GM19193 (cell line): Measurements from ENCODE around the gene MATN1.

ENCODE experiments used
- POLR2A ChIP-seq: IDR thresholded peaks from 4 replicates; pipeline ENCODE4 v1.6.1; 2011; ENCODE audit not compliant: insufficient read depth, insufficient read length; ENCODE audit errors: extremely low read depth

MATN1 gene

GRCh38 chr1:30724175-30724574 is 790 bp upstream of the MATN1 start:
- TF ChIP-seq POLR2A = no peak

- no peak for TF ChIP-seq POLR2A
Measured at GRCh38 chr1:30721812-30722537, 1.4 kb downstream of the MATN1 start.

GRCh38 chr1:30721341-30721793 is 2.0 kb downstream of the MATN1 start:
- no peak for TF ChIP-seq POLR2A

DNA sequence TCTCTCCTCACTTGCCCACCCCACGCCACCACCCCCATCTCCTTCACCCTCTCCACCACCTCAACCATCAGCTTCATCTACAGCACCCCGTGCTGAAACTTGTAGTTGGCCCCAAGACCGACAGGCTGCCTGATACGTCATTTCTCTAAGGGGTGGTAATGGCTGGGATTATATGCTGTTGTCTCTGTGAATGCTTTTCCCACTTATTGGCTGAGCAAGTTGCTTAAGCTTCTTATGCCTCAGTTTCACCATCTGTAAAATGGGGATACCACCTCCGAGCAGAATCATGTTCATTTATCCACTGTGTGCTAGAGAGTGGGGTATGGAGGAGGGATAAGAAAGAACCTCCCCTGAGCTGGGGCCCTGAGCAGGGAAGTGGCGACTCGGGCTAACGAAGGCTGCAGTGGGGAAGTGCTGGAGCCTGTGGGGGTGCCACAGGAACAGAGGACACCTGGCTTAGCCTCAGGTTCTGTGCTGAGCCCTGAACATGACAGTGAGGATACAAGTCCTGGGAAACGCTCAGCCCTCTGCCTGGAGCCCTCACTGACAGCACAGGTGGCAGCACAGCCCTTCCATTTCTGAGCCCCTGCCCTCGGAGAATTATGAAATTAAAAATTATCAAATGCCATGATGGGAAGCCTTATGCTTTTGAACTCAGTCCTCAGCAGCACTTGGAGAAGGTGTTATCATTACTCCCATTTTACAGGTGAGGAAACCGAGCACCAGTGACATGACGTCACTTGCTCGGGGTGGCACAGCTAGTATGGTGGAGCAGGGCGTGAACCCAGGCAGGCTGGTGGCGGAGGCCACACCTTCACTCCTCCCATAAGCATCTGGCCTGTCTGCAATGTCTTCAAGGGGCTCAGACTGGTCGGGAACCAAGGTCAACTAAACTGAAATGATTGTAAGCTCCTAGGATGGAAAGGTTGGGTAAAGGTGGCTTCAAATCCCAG is 2.8 kb downstream of the MATN1 start:
- TF ChIP-seq POLR2A = no peak

DNA sequence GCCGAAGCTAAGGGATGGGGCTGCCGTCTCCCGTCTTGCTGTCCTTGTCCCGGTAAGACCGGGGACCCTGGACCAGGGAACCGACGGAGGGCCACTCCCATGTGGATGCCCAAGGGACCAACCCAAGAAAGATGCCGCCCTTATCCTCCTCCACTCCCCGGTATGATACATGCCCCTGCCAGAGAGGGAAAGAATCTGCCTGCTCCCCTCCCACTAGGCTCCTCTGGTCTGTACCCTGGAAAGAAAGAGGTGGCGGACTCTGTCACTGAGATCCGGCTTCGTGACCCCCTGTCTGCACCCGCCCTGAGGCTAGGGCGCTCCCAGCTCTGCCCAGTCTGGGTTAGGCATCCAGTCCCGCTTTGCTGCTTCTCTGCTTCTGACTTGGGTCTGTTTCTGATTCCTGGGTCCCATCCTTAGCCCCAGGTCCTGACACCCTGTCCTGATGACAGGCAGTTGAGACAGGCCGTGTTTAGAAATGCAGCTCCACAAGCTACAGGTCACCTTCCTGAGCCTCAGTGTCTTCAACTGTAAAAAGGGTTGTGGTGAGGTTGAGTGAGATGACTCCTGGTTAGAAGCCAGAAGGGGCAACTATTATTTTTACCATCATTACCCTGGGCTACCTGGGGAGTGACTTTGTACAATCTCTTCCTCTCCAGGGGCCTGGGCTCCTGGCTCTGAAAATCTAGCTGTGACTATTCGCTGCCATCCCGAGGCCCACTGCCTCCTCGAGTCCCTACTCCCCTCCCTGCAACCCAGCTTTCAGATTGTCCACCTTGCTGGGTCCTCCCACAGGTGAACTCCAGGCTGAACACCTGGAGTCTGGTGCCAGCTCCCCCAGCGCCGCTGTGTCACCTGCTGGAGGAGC is 3.7 kb downstream of the MATN1 start:
- no peak for TF ChIP-seq POLR2A

DNA sequence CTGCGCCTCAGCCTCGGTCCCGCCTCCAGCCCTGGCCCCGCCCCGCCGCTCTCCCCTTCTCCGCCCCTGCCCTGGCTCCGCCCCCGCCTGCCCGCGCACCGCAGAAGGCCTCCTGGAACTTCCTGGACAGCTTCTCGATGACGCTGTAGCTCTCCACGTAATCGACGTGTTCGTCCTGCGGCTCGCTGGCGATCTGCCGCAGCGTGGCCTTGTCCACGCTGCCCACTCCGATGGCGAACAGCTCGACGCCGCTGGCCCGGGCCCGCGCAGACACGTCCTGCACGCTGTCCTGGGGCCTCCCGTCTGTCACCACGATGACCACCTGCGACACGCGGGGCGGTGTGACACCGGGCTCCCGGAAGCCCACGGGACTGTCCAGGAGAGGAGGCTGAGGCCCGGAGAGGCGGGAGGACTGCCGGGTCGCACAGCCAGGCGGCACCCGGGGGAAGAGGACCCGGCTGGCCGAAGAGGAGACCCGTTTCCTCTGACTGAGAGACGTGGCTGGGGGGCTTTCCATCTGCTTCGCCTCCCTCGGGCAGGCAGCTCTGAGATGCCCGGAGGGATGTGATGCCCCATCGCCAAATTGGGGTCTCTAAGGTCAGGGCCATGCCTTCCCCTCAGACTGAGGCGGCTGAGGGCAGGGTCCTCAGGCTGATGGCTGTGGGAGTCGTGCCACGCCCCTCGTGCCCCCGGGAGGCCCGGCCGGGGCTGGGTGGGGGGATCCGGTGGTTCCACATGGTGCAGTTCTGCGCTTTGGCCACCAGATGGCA is 4.6 kb downstream of the MATN1 start:
- peak; percentile 58 for TF ChIP-seq POLR2A

- no peak for TF ChIP-seq POLR2A
Measured at GRCh38 chr1:30718091-30718635, 5.2 kb downstream of the MATN1 start.

DNA sequence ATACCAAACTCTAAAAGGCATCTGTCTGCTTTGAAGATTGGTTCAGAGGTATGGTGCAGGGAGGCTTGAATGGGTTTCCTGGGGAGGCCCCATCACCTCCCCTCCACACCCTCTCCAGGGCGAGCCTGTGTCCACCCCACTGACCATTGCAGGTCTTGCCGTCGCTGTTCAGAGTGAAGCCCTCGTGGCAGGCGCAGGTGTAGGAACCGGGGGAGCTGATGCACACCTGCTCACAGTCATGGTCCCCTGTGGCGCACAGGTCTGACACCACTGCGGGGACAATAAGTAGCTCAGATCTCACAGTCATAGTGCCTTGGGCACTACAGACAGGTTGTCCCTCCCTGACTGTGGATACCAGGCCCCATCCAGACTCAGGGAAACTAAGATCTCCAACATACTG is 6.7 kb downstream of the MATN1 start:
- no peak for TF ChIP-seq POLR2A

- TF ChIP-seq POLR2A = no peak
Measured at GRCh38 chr1:30715886-30716285, 7.5 kb downstream of the MATN1 start.

DNA sequence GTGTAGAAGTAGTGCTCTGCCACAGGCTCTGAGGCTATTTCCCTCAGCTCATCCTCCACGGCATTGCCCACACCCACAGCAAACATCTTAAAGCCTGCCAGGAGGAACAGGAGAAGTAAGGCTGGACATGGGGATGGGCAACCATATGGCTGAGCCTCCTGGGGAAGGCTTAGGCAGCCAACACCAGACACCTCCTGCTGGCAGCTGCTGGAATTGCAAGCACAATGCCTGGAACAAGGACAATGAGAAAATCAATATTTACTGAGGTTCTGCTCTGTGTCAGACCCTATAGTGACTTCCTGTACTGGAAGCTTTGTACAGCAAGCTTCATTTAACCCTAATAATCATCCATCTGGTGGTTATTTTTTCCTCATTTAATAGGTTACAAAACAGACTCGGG is 8.2 kb downstream of the MATN1 start:
- TF ChIP-seq POLR2A = no peak

GRCh38 chr1:30714536-30715090 is 8.8 kb downstream of the MATN1 start:
- TF ChIP-seq POLR2A = no peak

GRCh38 chr1:30714025-30714424 is 9.4 kb downstream of the MATN1 start:
- TF ChIP-seq POLR2A = no peak

DNA sequence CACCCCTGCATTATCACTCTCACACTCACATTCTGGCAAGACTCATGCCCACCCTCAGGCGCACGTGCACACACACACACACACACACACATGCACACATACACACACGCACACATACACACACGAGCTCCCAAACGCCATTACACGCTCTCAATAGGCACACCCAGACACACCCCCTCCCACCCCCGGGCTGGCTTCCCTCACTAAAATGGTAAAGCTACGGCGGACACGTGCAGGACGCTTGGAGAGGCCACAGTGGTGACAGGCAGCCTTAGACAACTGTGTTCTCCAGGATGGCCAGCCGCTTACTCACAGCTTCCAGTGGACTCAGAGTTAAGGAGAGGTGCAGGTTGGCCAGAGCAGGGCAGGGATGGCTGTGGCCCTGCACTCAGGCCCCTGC is 10.1 kb downstream of the MATN1 start:
- TF ChIP-seq POLR2A = no peak
